Stimulated activated CD8-positive, alpha-beta memory T cell treated with anti-CD3 and anti-CD28 coated beads, Interleukin-2, amount 100 ng/mL, for 1 hour (primary cell): Measurements from ENCODE around the gene SMAD6.

Experiments
- DNase-seq, 2 donors: peaks; one replicate each; pipeline ENCODE4 v3.0.0-alpha.2; 2020; ENCODE audit warnings: low read depth in 2 of 2

Gene SMAD6

GRCh38 chr15:66775127-66776105 is 73.4 kb downstream of the SMAD6 start:
- no peak for DNase-seq

- DNase-seq: no peak
Observed at GRCh38 chr15:66777054-66777453, 75.0 kb downstream of the SMAD6 start.

DNA sequence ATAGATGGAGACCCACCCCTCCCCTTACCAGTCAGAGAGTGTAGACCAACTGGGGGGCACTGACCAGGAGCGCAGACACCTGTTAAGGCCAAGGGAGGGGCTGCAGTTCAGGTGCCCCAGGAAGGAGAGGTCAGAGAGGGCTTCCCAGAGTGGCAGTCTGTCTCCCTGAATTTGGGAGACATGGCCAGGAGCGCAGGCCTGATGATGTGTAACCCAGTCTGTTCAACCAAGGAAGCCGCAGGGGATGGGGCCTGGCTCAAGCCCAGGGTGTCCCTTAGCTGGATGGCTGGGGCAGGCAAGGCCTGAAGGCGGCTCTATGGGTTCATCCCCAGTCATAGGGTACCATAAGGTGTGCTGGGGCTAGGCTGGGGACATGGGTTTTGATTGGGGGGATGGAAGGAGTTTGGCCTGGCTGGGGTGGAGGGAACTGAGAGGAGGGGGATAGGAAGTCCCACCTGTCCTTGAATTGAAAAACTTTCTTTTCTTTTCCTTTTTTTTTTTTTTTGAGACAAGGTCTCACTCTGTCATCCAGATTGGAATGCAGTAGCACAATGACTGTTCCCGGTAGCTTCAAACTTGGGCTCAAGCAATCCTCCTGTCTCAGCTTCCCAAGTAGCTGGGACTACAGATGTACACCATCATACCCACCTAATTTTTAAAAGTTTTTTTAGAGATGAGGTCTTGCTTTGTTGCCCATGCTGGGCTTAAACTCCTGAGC is 75.7 kb downstream of the SMAD6 start:
- DNase-seq: no peak

DNA sequence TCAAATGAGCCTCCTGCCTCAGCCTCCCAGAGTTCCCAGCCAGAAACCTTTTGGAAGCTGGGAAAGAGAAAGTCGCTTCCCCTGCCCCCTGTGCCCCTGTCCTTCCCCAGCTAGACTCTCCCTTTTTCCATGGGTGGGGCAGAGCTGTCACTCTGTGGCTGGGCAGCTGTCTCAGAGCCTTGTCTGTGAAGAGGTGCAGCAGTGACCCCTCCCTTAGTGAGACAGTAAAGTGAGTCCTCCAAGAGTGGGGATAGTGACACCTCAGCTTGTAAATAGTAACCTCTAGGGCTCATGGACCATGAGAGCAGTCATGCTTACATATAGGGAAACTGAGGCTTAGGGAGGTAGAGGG is 76.3 kb downstream of the SMAD6 start:
- no peak for DNase-seq

DNA sequence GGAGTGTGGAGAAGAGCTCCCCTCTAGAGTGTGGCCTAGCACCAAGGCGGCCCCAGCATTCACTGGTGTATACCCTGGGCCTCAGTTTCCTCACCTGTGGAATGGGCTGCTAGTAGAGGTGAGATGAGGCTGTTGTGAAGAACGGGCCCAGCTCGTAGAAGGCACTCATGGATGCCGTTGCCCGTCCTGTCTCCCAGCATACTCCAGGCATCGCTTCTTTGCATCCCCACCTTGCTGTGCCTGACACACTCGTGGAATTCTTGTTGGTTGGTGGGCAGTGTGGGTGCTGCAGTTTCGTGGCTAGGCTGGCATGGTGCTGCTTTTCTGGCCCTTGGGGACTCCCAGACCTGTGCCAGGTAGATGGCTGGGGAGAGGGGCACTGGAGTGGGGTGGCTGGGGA is 76.7 kb downstream of the SMAD6 start:
- DNase-seq: no peak

DNA sequence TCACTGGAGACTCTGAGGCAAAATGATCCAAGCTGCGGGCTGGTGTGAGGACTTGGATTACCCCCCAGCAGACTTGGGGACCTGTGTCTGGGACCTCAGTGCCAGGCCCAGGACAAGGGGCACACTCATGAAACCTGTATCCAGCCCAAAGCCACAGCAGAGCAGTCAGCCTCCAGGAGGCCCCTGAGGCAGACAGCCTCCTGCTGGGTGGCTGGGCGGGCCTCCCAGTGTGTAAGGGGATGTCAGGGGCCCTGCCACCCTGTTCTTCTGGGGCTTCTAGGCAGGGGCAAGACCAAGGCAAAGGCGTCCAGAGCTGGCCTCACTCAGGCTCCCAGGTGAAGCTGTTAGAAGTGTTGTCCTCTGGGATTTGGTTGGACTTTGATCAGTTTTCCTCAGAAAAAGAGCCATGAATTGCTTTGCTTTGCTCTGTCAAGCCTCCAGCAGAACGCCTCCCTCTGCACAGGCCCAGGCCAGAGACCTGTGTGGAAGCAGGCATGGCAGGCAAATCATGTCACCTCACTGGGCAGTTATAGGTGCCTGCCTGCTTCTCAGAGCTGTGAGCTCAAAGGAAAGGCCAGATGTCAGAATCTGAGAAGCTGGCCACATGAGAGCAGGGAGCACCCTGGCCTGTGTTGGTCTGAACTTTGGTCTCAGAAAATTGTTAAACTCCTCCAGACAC is 77.4 kb downstream of the SMAD6 start:
- no peak for DNase-seq

DNA sequence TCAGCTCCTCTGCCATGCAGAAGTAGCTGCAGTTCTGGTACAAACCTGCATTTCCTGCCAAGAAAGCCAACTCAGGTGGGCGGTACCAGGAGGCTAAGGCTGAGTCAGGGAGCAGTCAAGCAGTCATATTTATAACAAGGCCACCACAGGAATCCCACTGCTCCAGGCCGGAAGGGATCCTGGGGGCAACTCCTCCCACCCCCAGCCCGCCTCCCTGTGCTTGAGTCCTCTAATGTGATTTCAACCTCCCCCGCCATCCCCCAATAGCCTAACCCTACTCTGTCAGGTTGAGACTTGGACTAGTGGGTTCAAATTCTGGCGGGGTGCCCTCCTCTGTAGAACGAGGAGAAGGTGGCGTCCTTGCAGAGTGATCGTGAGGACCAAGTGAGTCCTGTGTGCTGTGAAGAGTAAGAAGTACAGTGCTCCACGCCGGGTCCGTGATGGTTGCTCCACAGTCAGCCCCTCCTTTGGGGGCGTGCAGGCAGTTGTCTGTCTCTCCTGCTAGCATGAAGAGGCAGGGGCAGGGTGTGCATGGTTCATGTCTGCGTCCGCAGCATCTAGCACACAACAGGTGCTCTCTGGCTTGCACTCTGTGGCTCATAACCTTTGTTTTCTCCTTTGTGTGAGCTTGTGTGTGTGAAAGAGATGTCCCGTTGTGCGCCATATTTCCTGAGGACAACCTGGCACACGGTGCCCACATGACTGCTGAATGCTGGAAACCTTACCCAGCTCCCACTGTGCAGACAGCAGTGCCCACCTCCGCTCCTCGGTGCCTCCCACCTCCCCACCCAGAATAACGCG is 78.3 kb downstream of the SMAD6 start:
- no peak for DNase-seq

DNA sequence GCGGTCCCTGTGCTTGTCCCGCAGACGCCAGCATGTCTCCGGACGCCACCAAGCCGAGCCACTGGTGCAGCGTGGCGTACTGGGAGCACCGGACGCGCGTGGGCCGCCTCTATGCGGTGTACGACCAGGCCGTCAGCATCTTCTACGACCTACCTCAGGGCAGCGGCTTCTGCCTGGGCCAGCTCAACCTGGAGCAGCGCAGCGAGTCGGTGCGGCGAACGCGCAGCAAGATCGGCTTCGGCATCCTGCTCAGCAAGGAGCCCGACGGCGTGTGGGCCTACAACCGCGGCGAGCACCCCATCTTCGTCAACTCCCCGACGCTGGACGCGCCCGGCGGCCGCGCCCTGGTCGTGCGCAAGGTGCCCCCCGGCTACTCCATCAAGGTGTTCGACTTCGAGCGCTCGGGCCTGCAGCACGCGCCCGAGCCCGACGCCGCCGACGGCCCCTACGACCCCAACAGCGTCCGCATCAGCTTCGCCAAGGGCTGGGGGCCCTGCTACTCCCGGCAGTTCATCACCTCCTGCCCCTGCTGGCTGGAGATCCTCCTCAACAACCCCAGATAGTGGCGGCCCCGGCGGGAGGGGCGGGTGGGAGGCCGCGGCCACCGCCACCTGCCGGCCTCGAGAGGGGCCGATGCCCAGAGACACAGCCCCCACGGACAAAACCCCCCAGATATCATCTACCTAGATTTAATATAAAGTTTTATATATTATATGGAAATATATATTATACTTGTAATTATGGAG is 79.1 kb downstream of the SMAD6 start:
- DNase-seq: no peak

DNA sequence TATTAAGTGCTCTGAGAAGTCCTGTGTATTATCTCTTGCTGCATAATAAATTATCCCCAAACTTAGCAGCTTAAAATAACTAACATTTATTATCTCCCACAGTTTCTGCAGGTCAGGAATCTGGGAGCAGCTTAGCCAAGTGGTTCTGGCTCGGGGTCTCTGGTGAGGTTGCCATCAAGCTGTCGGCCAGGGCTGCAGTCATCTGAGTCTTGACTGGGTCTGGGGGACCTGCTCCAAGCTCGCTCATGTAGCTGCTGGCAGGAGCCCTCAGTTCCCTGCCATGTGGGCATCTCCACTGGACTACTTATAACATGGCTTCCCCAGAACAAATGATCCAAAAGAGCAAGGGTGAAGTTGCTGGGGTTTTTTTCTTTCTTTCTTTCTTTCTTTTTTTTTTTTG is 80.7 kb downstream of the SMAD6 start:
- DNase-seq: no peak

DNA sequence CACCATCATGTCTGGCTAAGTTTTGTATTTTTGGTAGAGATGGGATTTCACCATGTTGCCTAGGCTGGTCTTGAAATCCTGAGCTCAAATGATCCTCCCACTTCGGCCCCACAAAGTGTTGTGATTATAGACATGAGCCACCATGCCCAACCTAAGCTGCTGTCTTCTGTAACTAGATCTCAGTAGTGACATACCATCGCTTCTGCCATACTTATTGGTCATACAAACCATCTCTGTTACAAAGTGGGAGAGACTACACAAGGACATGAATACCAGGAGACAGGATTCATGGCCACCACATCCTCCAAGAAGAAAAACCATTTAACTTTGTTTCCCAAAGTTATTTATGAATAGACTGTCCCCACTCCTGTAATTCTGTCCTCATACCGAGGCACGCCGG is 81.3 kb downstream of the SMAD6 start:
- DNase-seq: no peak

GRCh38 chr15:66783725-66784124 is 81.7 kb downstream of the SMAD6 start:
- no peak for DNase-seq

DNA sequence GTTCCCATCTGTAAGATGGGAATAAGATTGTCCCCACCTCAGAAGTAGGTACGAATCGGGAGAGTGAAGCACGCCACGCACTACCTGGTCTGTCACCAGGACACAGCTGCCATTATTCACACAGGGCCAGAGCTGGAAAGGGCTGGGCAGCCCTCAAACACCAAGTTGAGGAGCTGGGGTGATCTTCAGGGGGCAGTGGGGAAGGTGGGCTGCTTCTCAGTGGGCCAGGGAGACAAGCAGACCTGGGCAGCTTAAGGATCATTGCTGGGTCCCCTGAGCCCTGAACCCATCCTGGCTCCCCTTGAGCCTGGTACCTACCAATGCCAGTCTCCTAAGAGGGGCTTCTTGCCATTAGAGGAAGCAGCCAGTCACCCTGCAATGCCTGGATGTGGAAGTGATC is 82.1 kb downstream of the SMAD6 start:
- no peak for DNase-seq

DNA sequence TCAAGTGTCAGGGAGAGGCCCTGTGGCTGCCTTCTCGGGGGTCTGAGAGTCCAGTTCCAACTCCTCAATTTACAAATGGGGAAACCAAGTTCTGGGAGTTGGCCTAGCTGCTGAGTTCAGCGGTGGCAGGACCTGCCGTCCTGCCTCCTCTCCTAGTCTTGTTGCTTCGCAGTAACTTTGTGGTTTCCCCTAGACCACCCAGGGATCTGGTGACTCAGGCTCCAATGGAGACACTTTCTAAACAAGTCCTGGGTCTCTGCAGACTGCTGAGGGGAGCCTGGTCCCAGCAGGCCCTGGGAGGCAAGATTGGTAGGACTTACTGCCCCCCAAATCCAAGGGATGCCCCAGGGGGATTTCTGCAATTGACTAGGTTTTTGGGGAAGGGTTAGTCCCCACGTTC is 83.6 kb downstream of the SMAD6 start:
- no peak for DNase-seq

DNA sequence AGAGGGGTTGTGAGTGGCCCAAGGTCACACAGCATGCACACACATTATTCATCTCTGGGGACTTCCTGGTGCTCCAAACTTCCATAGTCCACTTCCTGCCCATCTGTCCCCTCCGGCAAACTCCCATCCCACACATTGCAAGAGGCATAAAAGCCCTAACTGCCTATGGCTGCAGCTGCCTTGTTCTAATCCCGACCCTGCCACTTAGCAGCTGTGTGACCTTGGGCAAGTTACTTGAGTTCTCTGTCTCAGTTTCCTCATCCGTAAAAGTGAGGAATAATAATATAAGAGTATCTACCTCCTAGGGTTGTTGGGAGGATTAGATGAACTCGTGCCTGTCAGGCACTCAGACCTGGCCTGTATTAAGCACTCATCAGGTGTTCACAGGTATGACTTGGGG is 84.2 kb downstream of the SMAD6 start:
- DNase-seq: no peak

DNA sequence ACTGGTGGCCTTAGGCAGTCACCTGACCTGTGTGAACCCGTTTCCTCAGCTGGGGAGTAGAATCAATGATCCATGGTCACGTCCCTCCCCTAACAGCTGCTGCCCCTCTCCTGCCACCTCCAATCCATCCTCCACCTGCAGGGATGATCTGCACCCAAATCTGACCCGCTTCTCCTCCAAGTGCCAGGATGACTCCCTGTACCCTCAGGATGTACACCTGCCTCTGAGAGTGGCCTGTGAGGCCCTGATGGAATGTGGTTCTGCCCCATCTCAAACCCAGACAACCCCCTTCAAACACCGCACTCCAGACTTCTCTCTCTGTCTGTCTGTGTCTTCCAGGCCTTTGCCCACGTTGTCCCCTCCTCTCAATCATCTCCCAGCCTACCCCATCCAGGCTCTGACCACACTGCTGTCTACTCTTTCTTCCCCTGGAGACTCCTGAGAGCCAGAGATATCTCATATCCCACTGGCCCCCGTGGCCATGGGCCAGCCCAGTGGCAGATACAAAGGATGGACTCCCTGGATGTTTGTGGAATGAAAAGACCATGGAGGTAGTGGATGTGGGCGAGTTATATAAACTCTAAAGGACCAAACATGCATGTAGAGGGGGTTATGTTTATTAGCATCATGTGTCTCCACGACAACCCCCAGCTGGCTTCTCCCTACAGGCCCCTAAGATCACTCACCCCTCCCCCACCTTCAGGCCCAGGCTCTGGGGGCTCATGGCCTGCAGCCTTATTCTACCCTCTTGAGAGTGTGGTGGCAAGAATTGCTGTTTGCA is 84.9 kb downstream of the SMAD6 start:
- no peak for DNase-seq

DNA sequence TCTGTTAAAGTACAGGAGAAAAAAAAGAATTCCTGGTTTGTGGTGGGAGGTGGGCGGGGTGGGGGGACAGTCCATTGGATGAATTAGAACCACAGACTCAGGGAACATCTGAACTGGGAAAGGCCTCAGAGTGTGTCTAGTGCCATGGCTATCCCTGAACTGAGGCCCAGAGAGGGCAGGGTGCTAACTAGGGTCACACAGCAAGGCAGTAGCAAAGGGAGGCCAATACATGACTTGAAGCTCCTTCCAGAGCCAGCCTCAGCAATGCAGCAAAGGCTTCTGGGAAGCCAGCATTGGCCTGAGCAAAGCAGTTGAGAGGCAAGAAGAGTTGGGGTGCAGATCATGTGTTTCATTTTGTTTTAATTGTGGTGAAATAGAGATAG is 85.4 kb downstream of the SMAD6 start:
- DNase-seq: no peak

DNA sequence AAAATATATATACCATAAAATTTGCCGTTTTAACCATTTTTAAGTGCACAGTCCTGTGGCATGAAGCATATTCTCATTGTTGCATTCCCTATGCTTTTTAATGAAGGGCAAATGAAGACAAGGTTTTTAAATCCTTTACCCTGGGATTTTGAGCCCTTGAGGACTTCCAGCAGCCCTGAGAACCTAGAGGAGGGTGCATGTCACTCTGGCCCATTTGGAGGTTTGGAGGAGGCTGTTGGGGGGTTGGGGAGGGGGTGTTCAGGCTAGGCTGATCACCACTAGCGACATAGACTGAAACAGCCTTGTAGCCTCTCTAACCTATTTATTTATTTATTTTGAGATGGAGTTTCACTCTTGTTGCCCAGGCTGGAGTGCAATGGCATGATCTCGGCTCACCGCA is 86.0 kb downstream of the SMAD6 start:
- DNase-seq: no peak

DNA sequence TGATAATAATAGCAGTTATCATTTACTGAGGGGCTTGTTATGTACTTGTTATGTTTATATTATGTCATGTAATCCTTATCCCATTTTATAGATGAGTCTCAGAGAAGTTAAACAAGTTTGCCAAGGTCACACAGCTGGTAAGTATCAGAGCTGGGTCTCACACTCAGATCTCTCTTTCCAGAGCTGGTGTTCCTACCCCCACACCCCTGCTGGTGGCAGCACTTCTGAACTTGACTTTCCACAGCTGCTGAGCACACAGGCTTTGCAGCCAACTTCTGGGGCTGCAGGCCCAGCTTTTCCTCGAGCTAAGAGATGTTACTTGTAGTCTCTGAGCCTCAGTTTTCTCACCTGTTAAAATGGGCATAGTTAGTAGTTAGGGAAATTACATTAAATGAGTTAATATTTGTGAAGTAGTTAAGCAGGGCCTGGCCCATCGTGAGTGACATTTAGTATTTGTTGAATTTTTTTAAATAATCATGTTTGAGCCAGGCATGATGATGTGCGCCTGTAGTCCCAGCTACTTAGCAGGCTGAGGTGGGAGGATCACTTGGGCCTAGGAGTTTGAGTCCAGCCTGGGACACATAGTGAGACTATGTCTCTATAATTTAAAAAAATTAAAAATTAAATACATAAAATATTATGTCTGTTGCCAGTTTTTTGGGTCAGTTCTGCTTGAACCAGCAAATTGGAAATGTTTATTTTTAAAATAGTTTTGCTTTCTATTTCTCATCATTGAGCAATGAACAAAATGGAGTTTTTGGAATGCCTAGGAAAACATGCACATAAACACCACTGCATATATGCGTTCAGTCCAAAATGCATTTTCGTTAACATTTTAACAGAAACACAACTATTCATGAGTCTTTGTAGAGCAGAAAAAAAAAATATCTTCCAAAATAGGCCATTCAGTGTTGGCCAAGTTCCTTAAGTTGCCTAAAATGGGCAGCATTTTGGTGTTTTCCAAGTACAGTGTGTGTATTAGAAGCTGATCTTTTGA is 87.3 kb downstream of the SMAD6 start:
- DNase-seq: no peak

GRCh38 chr15:66795851-66796250 is 93.8 kb downstream of the SMAD6 start:
- no peak for DNase-seq
